Measurements from ENCODE around the gene ITGA2.

Gene ITGA2

DNA sequence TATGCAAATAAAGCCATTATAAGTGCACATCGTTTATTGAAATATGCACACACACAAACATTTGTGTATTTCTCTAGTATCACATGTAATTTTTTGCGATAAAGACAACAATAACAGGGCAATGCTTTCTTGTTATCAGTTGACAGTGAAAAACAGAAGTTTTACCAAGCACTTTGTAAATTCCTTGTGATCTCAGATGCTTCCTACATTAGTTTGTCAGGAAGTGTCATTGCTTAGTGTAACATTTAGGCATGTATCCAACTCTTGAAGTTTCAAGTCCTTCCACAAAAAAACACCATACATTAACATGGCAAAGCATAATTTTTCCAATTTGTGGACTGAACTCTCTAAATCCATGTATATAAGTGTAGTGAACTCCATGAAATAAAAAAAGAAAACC, 74.0 kb downstream of the ITGA2 start:
- H3K27ac ChIP-seq (replicated peaks) = no peak overlapping the region
- no peak overlapping the region for H3K4me3 ChIP-seq (replicated peaks; ENCODE audit: insufficient read depth, low read length)
- DNase-seq (ENCODE audit: low read depth in 1 of 2, low spot score in 1 of 2) = no peak
- TF ChIP-seq POLR2AphosphoS5 (IDR thresholded peaks at IDR 0.05; ENCODE audit: low read depth) (no peak), GABPA (IDR thresholded peaks at IDR 0.05; ENCODE audit: low read depth) (no peak), SPI1 (IDR thresholded peaks at IDR 0.05; ENCODE audit: borderline replicate concordance, low read depth) (no peak)
- TF ChIP-seq, protein P1, sequence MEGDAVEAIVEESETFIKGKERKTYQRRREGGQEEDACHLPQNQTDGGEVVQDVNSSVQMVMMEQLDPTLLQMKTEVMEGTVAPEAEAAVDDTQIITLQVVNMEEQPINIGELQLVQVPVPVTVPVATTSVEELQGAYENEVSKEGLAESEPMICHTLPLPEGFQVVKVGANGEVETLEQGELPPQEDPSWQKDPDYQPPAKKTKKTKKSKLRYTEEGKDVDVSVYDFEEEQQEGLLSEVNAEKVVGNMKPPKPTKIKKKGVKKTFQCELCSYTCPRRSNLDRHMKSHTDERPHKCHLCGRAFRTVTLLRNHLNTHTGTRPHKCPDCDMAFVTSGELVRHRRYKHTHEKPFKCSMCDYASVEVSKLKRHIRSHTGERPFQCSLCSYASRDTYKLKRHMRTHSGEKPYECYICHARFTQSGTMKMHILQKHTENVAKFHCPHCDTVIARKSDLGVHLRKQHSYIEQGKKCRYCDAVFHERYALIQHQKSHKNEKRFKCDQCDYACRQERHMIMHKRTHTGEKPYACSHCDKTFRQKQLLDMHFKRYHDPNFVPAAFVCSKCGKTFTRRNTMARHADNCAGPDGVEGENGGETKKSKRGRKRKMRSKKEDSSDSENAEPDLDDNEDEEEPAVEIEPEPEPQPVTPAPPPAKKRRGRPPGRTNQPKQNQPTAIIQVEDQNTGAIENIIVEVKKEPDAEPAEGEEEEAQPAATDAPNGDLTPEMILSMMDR (IDR thresholded peaks at IDR 0.05; ENCODE audit: insufficient read depth, low read length) = no peak
- TF ChIP-seq, protein P2, sequence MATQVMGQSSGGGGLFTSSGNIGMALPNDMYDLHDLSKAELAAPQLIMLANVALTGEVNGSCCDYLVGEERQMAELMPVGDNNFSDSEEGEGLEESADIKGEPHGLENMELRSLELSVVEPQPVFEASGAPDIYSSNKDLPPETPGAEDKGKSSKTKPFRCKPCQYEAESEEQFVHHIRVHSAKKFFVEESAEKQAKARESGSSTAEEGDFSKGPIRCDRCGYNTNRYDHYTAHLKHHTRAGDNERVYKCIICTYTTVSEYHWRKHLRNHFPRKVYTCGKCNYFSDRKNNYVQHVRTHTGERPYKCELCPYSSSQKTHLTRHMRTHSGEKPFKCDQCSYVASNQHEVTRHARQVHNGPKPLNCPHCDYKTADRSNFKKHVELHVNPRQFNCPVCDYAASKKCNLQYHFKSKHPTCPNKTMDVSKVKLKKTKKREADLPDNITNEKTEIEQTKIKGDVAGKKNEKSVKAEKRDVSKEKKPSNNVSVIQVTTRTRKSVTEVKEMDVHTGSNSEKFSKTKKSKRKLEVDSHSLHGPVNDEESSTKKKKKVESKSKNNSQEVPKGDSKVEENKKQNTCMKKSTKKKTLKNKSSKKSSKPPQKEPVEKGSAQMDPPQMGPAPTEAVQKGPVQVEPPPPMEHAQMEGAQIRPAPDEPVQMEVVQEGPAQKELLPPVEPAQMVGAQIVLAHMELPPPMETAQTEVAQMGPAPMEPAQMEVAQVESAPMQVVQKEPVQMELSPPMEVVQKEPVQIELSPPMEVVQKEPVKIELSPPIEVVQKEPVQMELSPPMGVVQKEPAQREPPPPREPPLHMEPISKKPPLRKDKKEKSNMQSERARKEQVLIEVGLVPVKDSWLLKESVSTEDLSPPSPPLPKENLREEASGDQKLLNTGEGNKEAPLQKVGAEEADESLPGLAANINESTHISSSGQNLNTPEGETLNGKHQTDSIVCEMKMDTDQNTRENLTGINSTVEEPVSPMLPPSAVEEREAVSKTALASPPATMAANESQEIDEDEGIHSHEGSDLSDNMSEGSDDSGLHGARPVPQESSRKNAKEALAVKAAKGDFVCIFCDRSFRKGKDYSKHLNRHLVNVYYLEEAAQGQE (IDR thresholded peaks at IDR 0.05; ENCODE audit: insufficient replicate concordance, low read depth) = no peak
- no peaks in the 10 kb centered on the region for H3K27me3 ChIP-seq (ENCODE audit: insufficient read depth, poor library complexity, severe bottlenecking)

DNA sequence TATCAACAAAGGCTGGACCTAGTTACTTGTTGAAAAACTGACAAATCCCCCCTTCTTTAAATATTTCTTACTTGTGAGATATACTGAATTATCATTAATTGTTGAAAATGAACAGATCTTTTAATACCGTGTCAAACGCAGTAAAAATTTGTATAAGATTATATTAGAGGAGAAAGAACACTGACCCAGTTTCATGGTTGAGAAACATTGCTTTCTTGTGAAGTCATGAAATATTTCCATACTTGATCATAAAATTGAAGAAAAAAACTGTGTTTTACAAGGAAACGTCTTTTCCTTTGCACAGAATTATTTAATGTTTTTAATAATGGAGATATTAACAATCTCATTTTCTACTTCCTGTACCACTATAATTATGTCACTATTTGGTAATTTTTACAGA, 74.6 kb downstream of the ITGA2 start:
- DNase-seq (ENCODE audit: low read depth in 1 of 2, low spot score in 1 of 2) = no peak
- Histone ChIP-seq H3K27ac (replicated peaks) (no peak overlapping the region), H3K27me3 (ENCODE audit: insufficient read depth, poor library complexity, severe bottlenecking) (no peaks in the 10 kb centered on the region), H3K4me3 (replicated peaks; ENCODE audit: insufficient read depth, low read length) (no peak overlapping the region)
- no peak for TF ChIP-seq GABPA (IDR thresholded peaks at IDR 0.05; ENCODE audit: low read depth)
- no peak for TF ChIP-seq SPI1 (IDR thresholded peaks at IDR 0.05; ENCODE audit: borderline replicate concordance, low read depth)
- TF ChIP-seq, protein P2 (IDR thresholded peaks at IDR 0.05; ENCODE audit: insufficient replicate concordance, low read depth) = no peak
- no peak for TF ChIP-seq POLR2AphosphoS5 (IDR thresholded peaks at IDR 0.05; ENCODE audit: low read depth)
- TF ChIP-seq, protein P1 (IDR thresholded peaks at IDR 0.05; ENCODE audit: insufficient read depth, low read length) = no peak

DNA sequence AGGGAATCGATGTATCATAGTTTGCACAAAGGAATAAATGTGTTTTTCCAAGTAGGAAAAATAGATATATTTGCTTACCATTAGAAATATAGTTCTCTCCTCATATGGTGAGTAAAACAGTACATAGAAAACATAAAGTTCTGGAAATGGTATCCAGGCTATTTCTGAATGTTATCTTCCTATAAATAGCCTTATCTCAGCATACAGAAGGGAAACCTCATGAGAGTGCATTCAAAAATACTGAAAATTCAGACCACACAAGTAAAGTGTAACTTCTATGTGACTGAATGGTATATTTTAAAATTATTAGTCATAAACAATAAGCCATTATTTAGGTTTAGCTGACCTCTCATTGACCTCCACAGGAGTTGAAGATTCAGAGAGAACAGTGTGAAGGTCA, 76.9 kb downstream of the ITGA2 start:
- Histone ChIP-seq H3K4me3 (replicated peaks; ENCODE audit: insufficient read depth, low read length) (no peak overlapping the region), H3K27me3 (ENCODE audit: insufficient read depth, poor library complexity, severe bottlenecking) (no peaks in the 10 kb centered on the region), H3K27ac (replicated peaks) (no peak overlapping the region)
- TF ChIP-seq, protein P1 (IDR thresholded peaks at IDR 0.05; ENCODE audit: insufficient read depth, low read length) = no peak
- TF ChIP-seq, protein P2 (IDR thresholded peaks at IDR 0.05; ENCODE audit: insufficient replicate concordance, low read depth) = no peak
- no peak for TF ChIP-seq GABPA (IDR thresholded peaks at IDR 0.05; ENCODE audit: low read depth)
- no peak for TF ChIP-seq POLR2AphosphoS5 (IDR thresholded peaks at IDR 0.05; ENCODE audit: low read depth)
- no peak for TF ChIP-seq SPI1 (IDR thresholded peaks at IDR 0.05; ENCODE audit: borderline replicate concordance, low read depth)
- no peak for DNase-seq (ENCODE audit: low read depth in 1 of 2, low spot score in 1 of 2)
